Epithelial cell of prostate (primary cell): ENCODE data around the gene MYADM.

ENCODE experiments used
- DNase-seq: peaks from one replicate; pipeline ENCODE4 v3.0.0-alpha.2; 2011; ENCODE audit warnings: low read depth, low spot score
- H3K27ac ChIP-seq: fragments of 450-650 bp; 2 replicates; pipeline ENCODE4 v1.5.1; 2017; ENCODE audit warnings: mild to moderate bottlenecking

MYADM gene

DNA sequence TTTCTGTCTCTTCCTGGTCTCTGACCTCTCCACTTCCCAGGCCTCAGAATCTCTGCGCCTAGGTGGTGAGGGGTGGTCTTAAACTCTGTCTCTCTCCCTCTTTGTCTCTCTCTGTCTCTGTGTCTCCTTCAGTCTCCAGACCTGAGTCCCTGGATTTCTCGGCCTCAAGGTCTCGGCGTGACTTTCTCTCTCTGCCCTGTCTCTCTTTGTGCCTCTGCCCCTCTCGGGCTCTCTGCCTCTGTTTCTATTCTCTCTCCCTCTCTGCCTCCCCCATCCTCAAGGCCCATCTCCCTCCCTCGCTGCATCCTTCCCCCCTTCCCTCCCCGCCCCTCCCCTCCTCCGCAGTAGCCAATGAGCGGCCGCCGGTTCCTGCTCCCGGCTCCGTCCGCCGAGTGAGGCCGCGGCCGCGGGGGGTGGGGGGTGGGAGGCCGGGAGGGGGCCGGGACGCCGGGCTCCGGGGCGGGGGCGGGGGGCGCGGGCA is 41.3 kb downstream of the MYADM start, which contains the start of gene CACNG7:
CACNG7 (plus strand) TSS at position 344 of the 481 bp plus-strand sequence. CDS start 3,554 bp downstream, outside the sequence.
- H3K27ac ChIP-seq = no peak within 1 kb of the TSS
- DNase-seq = no peak

DNA sequence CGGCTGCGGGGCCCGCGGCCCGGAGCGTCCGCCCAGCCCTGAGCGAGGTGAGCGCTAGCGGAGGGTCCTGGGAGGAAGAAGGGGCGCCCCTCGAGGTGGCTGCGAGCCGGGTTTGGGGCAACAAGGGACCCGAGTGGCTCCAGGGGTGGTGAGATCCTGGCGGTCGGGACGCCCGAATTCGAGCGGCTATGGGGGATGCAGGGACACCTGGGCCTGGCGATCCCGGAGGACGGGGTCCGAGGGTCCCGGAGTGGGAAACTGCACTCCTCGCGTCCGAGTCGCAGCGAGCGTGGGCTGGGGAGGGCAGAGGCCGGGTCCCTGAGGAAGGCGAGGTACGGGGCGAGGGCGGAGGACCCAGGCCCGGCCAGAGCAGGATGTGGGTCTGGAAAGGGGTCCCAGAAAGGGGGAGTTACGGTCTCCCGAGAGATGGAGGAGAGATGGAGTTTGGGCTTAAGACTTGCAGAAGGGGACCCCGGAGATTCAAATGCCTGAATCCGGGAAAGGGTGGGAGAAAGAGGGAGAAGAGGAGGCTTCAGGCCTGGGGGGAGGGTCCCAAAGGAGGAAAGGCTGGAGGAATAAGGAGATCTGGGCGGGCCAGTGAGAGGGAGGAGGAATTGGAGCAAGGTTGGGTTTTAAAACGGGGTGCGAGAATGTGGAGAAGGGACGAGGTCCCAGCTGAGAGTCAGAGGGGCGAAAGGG is 41.9 kb downstream of the MYADM start:
- no peak overlapping the region for H3K27ac ChIP-seq
- DNase-seq = no peak

DNA sequence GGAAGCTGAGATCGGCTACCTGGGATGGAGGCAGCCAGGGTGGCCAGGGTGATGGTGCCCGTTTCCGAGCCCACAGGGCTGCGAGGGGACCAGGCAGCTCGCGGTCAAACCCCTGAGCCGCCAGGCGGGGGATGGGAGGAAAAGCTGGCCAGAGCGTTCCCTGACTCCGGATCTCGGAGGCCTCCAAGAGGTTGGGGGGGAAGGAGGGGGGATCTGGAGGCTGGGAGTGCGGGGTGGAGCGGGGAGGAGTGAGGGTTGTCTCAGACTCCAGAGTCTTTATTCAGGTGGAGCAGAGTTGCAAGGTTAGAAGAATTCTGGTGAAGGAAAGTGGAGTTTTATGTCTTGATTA is 42.5 kb downstream of the MYADM start:
- no peak overlapping the region for H3K27ac ChIP-seq
- DNase-seq = no peak

DNA sequence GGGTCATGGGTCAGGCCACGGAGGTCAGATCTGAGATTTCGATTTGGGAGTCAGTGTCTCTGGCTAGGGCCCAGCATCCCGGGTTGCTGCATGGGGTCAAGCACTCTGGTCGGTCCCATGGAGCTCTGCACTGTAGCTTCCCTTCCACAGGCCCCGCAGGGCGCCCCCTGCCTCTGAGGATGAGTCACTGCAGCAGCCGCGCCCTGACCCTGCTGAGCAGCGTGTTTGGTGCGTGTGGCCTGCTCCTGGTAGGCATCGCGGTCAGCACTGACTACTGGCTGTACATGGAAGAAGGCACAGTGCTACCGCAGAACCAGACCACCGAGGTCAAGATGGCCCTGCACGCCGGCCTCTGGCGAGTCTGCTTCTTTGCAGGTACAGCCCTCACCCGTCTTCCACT is 45.0 kb downstream of the MYADM start:
- no peak for DNase-seq
- H3K27ac ChIP-seq = no peak overlapping the region

DNA sequence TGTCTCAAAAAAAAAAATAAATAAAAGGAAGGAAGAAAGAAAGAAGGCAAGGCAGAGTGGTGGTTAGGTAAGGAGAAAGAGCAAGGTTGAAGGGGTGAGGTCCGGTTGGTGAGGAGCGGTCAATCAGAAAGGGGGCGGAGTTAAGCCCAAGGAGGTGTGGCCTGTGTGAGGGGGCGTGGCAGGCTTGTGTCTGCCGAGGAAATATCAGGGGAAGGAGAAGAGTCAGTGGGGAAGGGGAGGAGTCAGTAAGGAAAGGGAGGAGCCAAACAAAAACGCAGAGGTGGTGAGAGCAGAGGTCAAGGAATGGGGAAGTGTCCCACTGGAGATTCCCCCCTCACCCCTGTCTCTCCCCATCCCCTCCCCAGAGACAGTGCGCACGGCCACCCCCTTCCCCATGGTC is 47.3 kb downstream of the MYADM start:
- no peak for DNase-seq

DNA sequence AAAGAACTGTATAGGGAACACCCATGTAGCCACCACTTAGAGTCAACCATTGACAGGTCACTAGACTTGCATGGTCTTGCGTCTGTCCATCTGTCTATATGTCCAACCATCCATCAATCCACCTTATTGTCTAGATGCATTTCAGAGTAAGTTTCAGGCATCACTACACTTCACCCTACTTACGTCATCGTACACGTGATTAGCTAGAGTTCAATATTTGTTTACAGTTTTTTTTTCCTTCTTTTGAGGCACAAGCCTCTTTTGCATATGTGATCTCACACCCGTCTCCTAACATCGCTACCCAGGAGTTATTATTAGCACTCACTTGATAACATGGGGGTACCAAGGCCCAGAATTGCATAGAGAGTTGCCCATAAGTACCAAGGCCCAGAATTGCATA is 48.3 kb downstream of the MYADM start:
- no peak overlapping the region for H3K27ac ChIP-seq
- DNase-seq = no peak

More for the DNA sequence above, 47.3 kb downstream of the MYADM start:
- H3K27ac ChIP-seq = no peak overlapping the region

DNA sequence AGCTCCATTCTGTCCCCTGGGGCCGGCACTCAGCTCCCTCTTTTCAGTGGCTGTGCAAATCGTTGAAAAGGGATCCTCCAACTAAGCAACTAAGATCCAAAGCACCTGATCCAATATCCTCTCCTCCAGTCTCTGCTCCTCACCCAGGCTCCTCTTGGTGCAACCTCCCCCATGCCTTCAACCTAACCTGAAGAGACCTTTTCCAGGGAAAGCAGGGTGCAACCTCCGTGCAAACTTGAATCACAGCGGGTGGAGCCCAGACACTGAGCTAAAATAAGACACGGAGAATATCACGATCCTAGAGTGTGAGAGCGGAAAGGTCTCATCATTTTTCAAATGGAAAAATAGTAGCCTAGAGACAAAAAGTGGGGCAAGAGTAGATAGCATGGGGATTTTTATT is 49.7 kb downstream of the MYADM start:
- DNase-seq = no peak
- H3K27ac ChIP-seq = no peak overlapping the region
